Fibroblast of pulmonary artery (primary cell): ENCODE measurements around the gene DHRSX.
"Not testable (repeated sequence)": the region's sequence is repeated elsewhere in the genome, so short reads cannot be mapped to it uniquely, and the experiment has no call there.

Source experiments
- DNase-seq: peaks from one replicate; pipeline ENCODE4 v3.0.0-alpha.2; 2010; ENCODE audit warnings: low read depth
- H3K4me3 ChIP-seq: replicated peaks from 2 replicates; pipeline ENCODE4 v1.5.1; 2011; ENCODE audit warnings: low read depth, mild to moderate bottlenecking, control low read depth, low read length, moderate library complexity
- TF ChIP-seq, protein P1 (sequence below): IDR thresholded peaks from 2 replicates; pipeline ENCODE4 v1.5.1; 2011; ENCODE audit warnings: mild to moderate bottlenecking, control low read depth, low read length, inconsistent platforms; ENCODE audit errors: missing control alignments

DHRSX gene

DNA sequence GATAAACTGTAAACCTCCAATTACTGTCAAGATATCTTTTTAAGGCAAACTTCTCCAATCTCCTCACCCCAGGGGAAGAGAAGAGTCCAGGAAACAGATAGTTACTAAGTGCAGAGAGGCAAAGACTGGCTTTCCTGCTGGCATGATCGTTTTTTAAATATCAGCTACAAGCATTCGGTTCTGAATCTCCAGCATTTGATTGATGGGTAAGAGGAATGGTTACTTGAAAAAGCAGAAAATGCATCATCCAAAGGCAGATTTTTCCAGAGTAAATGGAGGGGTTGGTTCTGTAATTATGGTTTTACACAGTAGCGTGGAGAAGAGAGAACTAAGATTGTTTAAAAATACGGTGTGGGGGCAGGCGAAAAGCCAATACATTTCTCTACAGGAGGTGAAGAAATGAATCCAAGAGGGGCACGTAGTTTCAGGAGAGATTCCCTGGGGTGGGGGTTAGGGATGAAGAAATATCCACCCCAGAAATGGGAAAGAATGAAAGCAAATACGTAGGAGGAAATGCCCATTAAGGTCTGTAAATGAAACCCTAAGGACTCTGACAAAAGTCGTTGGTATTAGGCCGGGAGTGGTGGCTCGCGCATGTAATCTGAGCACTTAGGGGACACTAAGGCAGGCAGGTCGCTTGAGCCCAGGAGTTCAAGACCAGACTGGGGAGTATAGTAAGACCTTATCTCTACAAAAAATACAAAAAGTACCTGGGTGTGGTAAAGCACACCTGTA, 248.3 kb downstream of the DHRSX start:
- no peak for DNase-seq
- TF ChIP-seq, protein P1, sequence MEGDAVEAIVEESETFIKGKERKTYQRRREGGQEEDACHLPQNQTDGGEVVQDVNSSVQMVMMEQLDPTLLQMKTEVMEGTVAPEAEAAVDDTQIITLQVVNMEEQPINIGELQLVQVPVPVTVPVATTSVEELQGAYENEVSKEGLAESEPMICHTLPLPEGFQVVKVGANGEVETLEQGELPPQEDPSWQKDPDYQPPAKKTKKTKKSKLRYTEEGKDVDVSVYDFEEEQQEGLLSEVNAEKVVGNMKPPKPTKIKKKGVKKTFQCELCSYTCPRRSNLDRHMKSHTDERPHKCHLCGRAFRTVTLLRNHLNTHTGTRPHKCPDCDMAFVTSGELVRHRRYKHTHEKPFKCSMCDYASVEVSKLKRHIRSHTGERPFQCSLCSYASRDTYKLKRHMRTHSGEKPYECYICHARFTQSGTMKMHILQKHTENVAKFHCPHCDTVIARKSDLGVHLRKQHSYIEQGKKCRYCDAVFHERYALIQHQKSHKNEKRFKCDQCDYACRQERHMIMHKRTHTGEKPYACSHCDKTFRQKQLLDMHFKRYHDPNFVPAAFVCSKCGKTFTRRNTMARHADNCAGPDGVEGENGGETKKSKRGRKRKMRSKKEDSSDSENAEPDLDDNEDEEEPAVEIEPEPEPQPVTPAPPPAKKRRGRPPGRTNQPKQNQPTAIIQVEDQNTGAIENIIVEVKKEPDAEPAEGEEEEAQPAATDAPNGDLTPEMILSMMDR = no peak
- no peak overlapping the region for H3K4me3 ChIP-seq

DNA sequence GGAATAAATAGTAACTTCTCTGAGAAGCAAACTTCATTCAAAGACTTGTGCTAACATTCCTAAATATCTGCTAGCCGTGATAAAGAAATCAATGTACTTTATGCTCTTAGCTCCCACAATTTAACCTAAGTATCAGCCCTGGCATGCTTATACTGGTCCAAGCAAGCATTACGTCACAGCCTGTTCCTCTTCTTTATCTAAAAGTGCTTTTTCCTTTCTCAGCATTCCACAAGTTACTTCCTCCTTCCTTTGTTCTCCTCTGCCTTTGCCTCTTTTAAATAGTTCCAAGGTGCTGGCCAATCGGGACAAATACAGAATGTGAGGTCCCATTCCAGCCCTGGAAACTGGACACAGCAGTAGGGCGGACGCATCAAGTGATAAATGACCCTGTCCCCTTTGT, 249.6 kb downstream of the DHRSX start:
- peak; percentile 18 for DNase-seq
- TF ChIP-seq, protein P1 = no peak
- H3K4me3 ChIP-seq = no peak overlapping the region

DNA sequence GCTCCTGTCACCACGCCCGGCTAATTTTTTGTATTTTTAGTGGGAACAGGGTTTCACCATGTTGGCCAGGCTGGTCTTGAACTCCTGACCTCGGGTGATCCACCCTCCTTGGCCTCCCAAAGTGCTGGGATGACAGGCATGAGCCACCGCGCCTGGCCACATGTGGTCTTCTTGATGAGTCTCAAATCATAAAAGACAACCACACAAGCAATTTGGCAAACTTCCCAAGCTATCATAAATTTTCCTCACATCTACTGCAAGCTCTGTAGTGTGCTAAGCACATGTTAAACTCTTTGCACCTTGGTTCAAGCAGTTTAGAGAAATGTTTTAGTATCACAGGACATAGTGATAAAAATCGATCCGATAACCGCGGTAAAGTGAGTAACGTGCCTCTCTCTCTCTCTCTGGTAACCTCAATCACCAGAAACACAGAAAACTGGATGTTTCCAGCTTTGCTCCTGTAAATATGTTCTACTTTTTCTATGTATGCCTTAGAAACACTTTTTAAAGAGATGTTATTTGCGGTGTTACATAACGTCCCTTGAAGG, 256.8 kb downstream of the DHRSX start:
- H3K4me3 ChIP-seq = no peak overlapping the region
- no peak for DNase-seq
- TF ChIP-seq, protein P1 = no peak

DNA sequence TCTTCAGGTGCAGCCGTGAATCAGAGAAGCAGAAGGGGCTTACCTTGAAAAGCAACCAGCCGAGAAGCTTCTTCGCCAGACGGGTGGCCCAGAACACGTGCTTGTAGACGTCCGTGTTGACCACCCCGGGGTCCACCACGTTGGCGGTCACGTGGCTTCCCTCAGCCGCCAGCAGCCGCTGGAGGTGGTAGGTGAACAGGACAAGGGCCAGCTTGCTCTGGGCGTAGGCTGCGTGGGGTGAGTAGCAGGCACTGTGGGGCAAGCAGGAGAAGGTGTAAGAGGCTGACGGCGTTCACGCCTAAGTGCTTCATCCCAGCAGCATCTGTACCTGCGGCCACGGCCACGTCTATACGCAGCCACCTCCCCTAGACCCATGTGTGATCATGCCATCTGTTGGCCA, 257.8 kb downstream of the DHRSX start:
- no peak overlapping the region for H3K4me3 ChIP-seq
- no peak for DNase-seq
- TF ChIP-seq, protein P1 = no peak

DNA sequence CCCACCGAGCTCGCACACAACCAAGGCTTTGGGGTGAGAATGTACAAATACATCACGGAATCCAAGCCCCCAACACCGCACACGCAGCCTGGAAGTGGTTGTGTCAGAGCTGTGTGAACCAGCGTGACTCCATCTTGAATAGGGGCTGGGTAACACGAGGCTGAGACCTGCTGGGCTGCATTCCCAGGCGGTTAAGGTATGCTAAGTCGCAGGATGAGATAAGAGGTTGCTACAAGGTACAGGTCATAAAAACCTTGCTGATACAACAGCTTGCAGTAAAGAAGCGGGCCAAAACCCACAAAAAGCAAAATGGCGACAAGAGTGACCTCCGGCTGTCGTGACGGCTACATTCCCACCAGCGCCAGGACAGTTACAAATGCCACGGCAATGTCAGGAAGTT, 258.4 kb downstream of the DHRSX start:
- TF ChIP-seq, protein P1 = no peak
- H3K4me3 ChIP-seq = no peak overlapping the region
- DNase-seq = no peak

DNA sequence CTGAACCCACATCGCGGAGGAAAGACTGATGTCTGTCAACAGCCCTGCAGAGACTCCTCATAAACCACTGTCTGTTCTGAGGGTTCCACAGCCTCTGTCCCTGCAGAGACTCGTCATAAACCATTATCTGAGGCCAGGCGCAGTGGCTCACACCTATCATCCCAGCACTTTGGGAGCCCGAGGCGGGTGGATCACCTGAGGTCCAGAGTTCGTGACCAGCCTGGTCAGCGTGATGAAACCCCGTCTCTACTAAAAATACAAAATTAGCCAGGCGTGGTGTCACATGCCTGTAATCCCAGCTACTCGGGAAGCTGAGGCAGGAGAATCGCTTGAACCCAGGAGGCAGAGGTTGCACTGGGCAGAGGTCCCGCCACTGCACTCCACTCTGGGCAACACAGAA, 259.3 kb downstream of the DHRSX start:
- DNase-seq, H3K4me3 ChIP-seq: not testable (repeated sequence)

DNA sequence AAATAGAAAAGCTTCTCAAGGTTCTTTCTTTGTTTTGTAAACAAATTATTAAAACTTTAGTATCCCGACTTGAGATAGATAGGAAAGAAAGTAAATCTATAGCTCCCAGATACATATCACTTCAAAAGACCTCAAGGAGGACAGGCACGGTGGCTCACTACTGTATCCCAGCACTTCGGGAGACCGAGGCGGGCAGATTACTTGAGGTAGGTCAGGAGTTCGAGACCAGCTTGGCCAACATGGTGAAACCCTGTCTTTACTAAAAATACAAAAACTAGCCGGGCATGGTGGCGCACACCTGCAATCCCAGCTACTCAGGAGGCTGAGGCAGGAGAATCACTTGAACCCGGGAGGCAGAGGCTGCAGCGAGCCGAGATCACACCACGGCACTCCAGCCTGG, 260.0 kb downstream of the DHRSX start:
- not testable (repeated sequence) for H3K4me3 ChIP-seq

DNA sequence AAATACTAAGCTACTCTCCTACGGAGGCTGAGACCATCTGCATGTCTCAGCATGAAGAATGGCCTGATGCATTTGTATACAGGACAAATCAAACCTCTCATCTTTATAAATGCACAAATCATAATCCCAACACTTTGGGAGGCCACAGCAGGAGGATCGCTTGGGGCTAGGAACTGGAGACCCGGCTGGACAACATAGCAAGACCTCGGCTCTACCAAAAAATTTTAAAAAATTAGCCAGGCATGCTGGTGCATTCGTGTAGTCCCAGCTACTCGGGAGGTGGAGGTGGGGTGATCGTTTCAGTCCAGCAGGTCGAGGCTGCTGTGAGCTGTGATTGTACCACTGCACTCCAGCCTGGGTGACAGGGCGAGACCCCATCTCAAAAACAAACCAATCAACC, 262.8 kb downstream of the DHRSX start:
- DNase-seq = no peak
- TF ChIP-seq, protein P1 = no peak
- no peak overlapping the region for H3K4me3 ChIP-seq

More for the DNA sequence above, 260.0 kb downstream of the DHRSX start:
- not testable (repeated sequence) for DNase-seq
